Epithelial cell of proximal tubule (primary cell): ENCODE data around the gene TIAM2. TPM values are rescaled to one million over a fixed set of nuclear protein-coding genes. Genes with fewer than 3 reads are reported as not detected.
"Not testable (repeated sequence)": the region's sequence is repeated elsewhere in the genome, so short reads cannot be mapped to it uniquely, and the experiment has no call there.

Experiments used
- DNase-seq: peaks from one replicate; pipeline ENCODE4 v3.0.0-alpha.2; 2011; ENCODE audit warnings: low read depth
- H3K4me3 ChIP-seq: 2 replicates; pipeline ENCODE4 v1.5.1; 2011; ENCODE audit warnings: low read depth, mild to moderate bottlenecking, low read length
- CTCF ChIP-seq: conservative IDR thresholded peaks from 2 replicates; pipeline ENCODE4 v1.5.1; 2012; ENCODE audit warnings: low read depth, mild to moderate bottlenecking, low read length
- total RNA-seq: library from RNA; depleted of rRNA; stranded (reverse); fragments of >200 nt; gene quantifications from 2 replicates; pipeline ENCODE4 v1.2.3, GENCODE V29; 2015

TIAM2 gene
- total RNA-seq, 1 donor from 2014 or later = 9.9 TPM

- TF ChIP-seq CTCF = no peak
- no peak overlapping the region for H3K4me3 ChIP-seq
- DNase-seq = no peak
Observed at GRCh38 chr6:155011809-155012291, 16.7 kb downstream of the TIAM2 start.

- no peak for DNase-seq
- no peak for TF ChIP-seq CTCF
- H3K4me3 ChIP-seq = no peak overlapping the region
Observed at GRCh38 chr6:155013457-155013876, 18.4 kb downstream of the TIAM2 start.

DNA sequence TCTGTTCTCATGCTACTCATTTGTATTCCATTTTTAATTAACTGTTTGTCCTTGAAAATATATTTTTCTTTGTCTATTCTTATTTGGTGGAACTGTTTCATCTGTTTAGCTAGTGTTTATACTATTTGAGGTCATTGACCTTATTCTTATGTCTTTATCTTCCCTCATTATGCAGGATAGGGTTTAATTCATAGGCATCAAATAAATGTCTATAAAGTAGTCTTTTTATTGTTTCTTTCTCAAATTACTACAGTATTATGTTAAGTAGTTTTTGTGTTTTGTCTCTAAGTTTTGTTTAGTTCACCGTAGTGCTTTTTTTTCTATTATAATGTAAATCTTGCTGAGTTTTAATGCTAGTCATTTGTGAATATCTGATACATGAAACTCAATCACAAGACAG, 19.0 kb downstream of the TIAM2 start:
- DNase-seq = no peak
- H3K4me3 ChIP-seq = no peak overlapping the region
- no peak for TF ChIP-seq CTCF

GRCh38 chr6:155014670-155015300, 19.7 kb downstream of the TIAM2 start:
- DNase-seq = no peak
- TF ChIP-seq CTCF = no peak
- H3K4me3 ChIP-seq = no peak overlapping the region

DNA sequence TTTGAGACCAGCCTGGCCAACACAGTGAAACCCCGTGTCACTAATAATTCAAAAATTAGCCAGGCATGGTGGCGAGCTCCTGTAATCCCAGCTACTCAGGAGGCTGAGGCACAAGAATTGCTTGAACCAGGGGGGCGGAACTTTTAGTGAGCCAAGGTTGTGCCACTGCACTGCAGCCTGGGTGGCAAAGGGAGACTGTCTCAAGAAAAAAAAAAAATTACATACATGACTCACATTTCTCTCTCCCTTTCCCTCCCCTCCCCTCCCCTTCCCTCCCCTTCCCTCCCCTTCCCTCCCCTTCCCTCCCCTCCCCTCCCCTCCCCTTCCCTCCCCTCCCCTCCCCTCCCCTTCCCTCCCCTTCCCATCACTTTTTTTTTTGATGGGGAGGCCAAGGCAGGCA, 23.3 kb downstream of the TIAM2 start:
- H3K4me3 ChIP-seq, DNase-seq: not testable (repeated sequence)

DNA sequence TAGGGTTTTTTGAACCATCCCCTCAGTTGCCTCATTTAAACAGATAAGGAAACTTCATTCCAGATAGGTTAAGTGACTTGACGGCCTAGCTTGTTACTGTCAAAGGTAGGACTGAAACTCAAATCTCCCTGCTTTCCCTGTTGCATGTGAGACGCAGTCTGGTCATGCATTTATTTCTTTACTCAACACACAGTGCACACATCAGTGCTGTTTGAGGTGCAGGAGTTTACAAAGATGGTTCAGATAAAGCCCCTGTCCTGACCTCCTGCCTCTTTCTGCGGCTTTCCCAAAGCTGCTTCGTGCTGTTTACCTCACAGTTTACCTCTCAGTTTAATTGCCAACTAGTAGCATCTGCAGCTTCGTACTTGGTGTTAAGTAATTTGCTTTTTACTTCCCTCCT, 26.6 kb downstream of the TIAM2 start:
- no peak for DNase-seq
- no peak for TF ChIP-seq CTCF
- no peak overlapping the region for H3K4me3 ChIP-seq

GRCh38 chr6:155022721-155023120, 27.6 kb downstream of the TIAM2 start:
- no peak for DNase-seq
- H3K4me3 ChIP-seq = no peak overlapping the region
- no peak for TF ChIP-seq CTCF
